Lower lobe of right lung (tissue), 2 donors: ENCODE measurements around the gene ZNF326. TPM values are rescaled to one million over a fixed set of nuclear protein-coding genes. Genes with fewer than 3 reads are reported as not detected.

Source experiments
- ATAC-seq, 2 donors: fragments of 200-7000 bp; cut with Tn5 transposase; one replicate each; pipeline ENCODE4 v1.9.1; 2020 to 2022; ENCODE audit warnings: mild to moderate bottlenecking in 2 of 2, moderate library complexity in 2 of 2
- DNase-seq: peaks from one replicate; pipeline ENCODE4 v3.0.0-alpha.2; 2020
- H3K27ac ChIP-seq: fragments of 200-600 bp; one replicate; pipeline ENCODE4 v1.8.0; 2022
- H3K27me3 ChIP-seq: fragments of 200-600 bp; one replicate; pipeline ENCODE4 v1.8.0; 2022; ENCODE audit warnings: low read depth
- H3K36me3 ChIP-seq: fragments of 200-600 bp; one replicate; pipeline ENCODE4 v1.8.0; 2022; ENCODE audit warnings: mild to moderate bottlenecking
- H3K4me1 ChIP-seq: fragments of 200-600 bp; one replicate; pipeline ENCODE4 v1.8.0; 2022
- H3K4me3 ChIP-seq: fragments of 200-600 bp; one replicate; pipeline ENCODE4 v1.8.0; 2022; ENCODE audit warnings: mild to moderate bottlenecking
- H3K9me3 ChIP-seq: fragments of 200-600 bp; one replicate; pipeline ENCODE4 v1.8.0; 2022
- CTCF ChIP-seq: fragments of 200-600 bp; IDR thresholded peaks from one replicate; pipeline ENCODE4 v1.8.0; 2022; ENCODE audit warnings: antibody characterized with exemption, mild to moderate bottlenecking
- intact Hi-C: fragments of 100-400 bp; cut with DNase I; formaldehyde crosslinking; loops from one replicate; pipeline ENCODE4 v1.11.0; 2022
- total RNA-seq: library from RNA; stranded (reverse); fragmentation: NEBNext Ultra II Directional; extraction: Animal tissue kit (Norgen Biotek cat#: 25700); gene quantifications from one replicate; pipeline ENCODE4 v1.2.1, GENCODE V29; 2021
- donor health status: DM: no; HTN: yes; CAD: no; lungs with severe emphysema.

The ZNF326 gene
- total RNA-seq, 1 donor from 2014 or later, result 16.1 TPM

GRCh38 chr1:89954401-89954800 lies 40.5 kb upstream of the ZNF326 start:
- no peaks in the 10 kb centered on the region for H3K9me3 ChIP-seq
- no peaks in the 10 kb centered on the region for H3K27me3 ChIP-seq
- TF ChIP-seq CTCF, result no peak
- ATAC-seq (no peak), DNase-seq (no peak)
- no peaks in the 10 kb centered on the region for H3K36me3 ChIP-seq
- intact Hi-C loops, result no loop called here
- peaks cover 7% of the 10 kb centered on the region for H3K4me1 ChIP-seq
- no peak overlapping the region for H3K4me3 ChIP-seq
- no peak overlapping the region for H3K27ac ChIP-seq

GRCh38 chr1:89955311-89956205 lies 39.4 kb upstream of the ZNF326 start:
- Histone ChIP-seq H3K27me3 (no peaks in the 10 kb centered on the region), H3K4me3 (no peak overlapping the region), H3K27ac (no peak overlapping the region), H3K36me3 (no peaks in the 10 kb centered on the region), H3K9me3 (no peaks in the 10 kb centered on the region), H3K4me1 (peaks cover 7% of the 10 kb centered on the region)
- ATAC-seq, result no peak
- DNase-seq, result no peak
- TF ChIP-seq CTCF, result no peak
- intact Hi-C loops, result no loop called here

GRCh38 chr1:89957107-89957506 lies 37.8 kb upstream of the ZNF326 start:
- H3K27ac ChIP-seq, result no peak overlapping the region
- peaks cover 7% of the 10 kb centered on the region for H3K4me1 ChIP-seq
- intact Hi-C loops, result no loop called here
- no peaks in the 10 kb centered on the region for H3K9me3 ChIP-seq
- H3K36me3 ChIP-seq, result no peaks in the 10 kb centered on the region
- H3K27me3 ChIP-seq, result no peaks in the 10 kb centered on the region
- no peak overlapping the region for H3K4me3 ChIP-seq
- DNase-seq (no peak), ATAC-seq (no peak)
- TF ChIP-seq CTCF, result no peak

GRCh38 chr1:89958851-89959654 lies 35.9 kb upstream of the ZNF326 start:
- no peaks in the 10 kb centered on the region for H3K36me3 ChIP-seq
- H3K9me3 ChIP-seq, result no peaks in the 10 kb centered on the region
- ATAC-seq (no peak), DNase-seq (no peak)
- intact Hi-C loops, result no loop called here
- no peaks in the 10 kb centered on the region for H3K4me1 ChIP-seq
- no peaks in the 10 kb centered on the region for H3K27me3 ChIP-seq
- H3K4me3 ChIP-seq, result no peak overlapping the region
- H3K27ac ChIP-seq, result no peak overlapping the region
- no peak for TF ChIP-seq CTCF

GRCh38 chr1:89959719-89960118 lies 35.2 kb upstream of the ZNF326 start:
- TF ChIP-seq CTCF, result no peak

More at GRCh38 chr1:89959719-89960118, 35.2 kb upstream of the ZNF326 start:
- DNase-seq, result no peak
- Histone ChIP-seq H3K9me3 (no peaks in the 10 kb centered on the region), H3K27me3 (no peaks in the 10 kb centered on the region), H3K4me3 (no peak overlapping the region), H3K27ac (no peak overlapping the region), H3K4me1 (no peaks in the 10 kb centered on the region), H3K36me3 (no peaks in the 10 kb centered on the region)
- intact Hi-C loops, result no loop called here
- ATAC-seq, result no peak
